GM20431 (cell line): ENCODE measurements around the gene FAM83C.

Source experiments
- in situ Hi-C: fragments of 300-500 bp; cut with MseI, MboI; formaldehyde crosslinking; loops from one replicate; pipeline ENCODE4 v1.15.0; 2020; ENCODE audit warnings: low sequenced_read_pairs; ENCODE audit not compliant: unreplicated experiment

FAM83C gene

GRCh38 chr20:35286899-35287508 lies 5.2 kb downstream of the FAM83C start:
- in situ Hi-C loops, result no loop called here

GRCh38 chr20:35286077-35286898 lies 5.9 kb downstream of the FAM83C start:
- in situ Hi-C loops, result no loop called here

DNA sequence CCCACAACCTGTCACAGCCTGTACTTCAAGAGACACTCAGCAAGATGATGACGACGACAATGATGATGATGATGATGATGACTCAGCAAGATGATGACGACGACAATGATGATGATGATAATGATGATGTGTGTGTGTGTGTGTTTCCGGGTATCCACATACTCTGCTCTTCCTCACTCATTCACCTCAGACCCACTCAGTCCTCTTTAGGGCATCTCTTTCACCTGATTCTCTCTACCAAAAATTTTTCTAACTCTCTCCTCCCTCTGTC lies 6.5 kb downstream of the FAM83C start:
- in situ Hi-C loops, result no loop called here

DNA sequence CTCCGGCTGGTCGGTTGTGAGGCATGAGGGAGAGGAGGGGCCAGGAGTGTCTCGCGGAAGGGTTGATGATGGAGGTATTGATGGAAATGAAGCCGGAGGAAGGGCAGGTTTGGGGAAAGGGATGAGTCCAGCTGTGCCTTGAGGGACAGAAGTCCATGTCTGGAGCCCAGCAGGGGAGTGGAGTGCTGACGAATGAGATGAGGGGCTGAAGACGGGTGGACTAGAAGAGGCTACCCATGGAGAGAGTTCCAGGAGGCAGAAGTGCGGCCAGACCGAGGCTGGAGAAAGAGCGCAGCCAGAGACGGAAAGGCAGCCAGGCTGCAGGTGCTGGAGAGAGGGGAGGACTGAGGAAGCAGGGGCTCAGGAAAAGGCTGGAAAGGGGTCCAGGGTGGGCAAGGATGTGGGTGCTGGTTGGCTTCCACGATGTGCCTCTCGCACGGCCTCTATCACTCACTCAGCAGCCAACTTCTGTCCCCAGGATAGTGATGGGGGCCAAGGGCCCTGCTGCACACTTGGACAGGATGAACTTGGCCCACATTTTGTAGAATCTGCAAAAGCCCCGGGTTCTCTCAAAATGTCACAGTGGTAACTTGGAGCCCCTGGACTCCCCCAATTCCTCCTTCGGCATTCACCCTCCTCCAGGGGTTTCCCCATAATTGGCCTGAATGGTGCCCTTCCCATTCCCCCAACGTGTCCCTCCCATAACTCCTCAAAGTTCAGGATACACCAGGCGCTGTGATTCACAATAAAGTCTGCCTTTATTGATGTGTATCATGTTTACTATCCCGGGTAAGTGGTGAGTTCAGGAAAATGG lies 7.0 kb downstream of the FAM83C start:
- in situ Hi-C loops, result no loop called here

- in situ Hi-C loops, result no loop called here
Measured at GRCh38 chr20:35284267-35284991, 7.8 kb downstream of the FAM83C start, which contains the start of gene EIF6. Gene EIF6 (minus strand): TSS chr20:35284772. CDS start chr20:35284487, 285 bp downstream.

DNA sequence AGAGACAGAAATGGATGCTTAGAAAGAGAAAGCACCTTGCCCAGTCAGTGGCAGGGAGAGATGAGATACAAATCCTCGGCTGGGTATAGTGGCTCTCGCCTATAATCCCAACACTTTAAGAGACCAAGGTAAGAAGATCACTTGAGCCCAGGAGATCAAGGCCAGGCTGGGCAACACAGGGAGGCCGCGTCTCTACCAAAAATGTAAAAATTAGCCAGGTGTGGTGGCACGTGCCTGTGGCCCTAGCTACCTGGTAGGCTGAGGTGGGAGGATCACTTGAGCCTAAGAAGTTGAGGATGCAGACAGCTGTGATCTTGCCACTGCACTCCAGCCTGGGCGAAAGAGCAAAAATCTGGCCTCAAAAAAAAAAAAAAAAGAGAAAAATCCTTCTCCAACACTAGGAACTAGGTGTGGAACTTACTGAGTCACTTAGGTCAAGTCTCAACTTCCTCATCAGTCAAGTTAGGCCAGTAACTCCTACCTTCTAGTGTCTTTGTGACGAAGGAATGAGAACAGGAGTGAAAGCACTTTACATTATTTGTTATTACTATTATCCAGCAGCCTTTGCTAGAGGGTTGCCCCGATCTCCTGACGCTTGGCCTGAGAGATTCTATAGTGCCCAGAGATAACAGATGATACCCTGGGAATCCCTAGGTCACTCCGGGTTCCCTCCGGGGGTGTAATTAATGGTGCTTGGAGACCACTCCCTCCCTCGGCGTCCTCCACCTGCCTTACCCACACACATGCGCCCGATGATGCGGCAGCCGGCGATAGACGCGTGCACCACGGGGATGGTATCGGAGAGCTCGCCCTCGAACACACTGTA lies 8.6 kb downstream of the FAM83C start:
- in situ Hi-C loops, result no loop called here

GRCh38 chr20:35281506-35282101 lies 10.6 kb downstream of the FAM83C start:
- in situ Hi-C loops, result no loop called here

DNA sequence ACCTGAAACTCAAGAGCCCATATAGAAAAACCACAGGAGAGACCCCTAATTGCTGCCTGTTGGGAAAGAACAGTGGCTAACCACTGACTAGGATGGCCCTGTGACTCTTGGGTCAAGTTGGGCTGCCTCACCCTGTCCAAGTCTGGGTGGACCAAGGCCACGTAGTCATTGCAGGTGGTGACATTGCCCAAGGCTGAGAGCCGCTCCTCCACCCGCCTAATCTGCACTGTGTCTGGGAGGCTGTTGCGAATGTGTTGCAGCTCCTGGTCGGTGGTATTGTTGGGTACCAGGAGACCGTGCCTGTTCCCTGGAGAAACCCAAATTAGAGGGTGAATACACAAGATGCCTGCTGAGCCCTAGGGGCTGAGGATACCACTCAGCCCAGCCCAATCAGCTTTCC lies 11.7 kb downstream of the FAM83C start:
- in situ Hi-C loops, result no loop called here

DNA sequence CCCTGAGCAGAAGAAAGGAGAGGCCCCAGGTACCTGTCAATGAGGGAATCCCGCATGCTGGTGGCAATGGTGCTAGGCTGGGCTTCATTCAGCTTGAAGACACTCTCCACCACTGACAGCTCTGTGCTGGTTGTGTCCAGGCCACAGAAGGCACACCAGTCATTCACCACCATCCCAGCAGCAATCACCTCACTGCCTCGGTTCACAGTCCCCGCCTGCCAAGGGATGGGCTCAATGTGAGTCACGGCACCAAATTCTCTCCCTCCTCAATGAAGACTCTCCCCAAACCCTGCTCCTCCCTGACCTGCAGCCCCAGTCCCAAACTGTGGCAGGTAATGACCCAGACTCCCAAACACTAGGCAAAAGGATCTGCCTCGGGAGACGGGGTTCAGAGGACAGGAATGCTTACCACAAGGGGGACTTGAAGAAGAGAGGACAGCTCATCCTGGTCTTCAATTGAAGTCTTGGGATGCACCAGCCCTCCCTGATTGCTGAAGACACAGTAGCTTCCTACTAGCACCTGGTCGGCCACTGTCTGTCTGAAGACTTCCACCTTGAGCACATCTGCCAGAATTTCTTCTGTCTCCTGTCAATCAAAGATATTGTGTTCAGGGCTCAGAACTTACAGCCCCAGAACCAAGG lies 12.6 kb downstream of the FAM83C start:
- in situ Hi-C loops, result no loop called here

DNA sequence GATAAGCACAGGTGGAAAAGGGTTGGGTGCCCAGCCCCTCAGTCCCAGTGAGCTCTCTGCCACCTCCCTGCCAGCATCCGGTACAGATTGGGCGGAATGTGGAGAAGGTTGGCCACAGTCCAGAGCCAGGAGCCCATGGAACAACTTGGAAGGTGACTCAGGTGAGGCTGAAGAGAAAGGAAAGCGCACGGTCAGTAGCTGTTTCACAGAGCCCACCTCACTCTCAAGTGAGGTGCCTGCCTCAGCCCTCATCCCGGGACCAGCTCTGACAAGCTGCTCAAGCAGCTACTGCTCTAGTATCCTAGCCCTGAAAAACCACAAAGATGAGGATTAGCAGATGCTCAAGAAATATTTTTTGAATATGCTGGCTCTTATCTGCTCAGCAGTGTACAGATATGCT lies 13.2 kb downstream of the FAM83C start:
- in situ Hi-C loops, result no loop called here

- in situ Hi-C loops, result no loop called here
Measured at GRCh38 chr20:35277531-35278395, 14.5 kb downstream of the FAM83C start, which contains the start of gene MMP24OS. Gene MMP24OS (minus strand): TSS chr20:35278122. CDS start chr20:35277929, 193 bp downstream.

DNA sequence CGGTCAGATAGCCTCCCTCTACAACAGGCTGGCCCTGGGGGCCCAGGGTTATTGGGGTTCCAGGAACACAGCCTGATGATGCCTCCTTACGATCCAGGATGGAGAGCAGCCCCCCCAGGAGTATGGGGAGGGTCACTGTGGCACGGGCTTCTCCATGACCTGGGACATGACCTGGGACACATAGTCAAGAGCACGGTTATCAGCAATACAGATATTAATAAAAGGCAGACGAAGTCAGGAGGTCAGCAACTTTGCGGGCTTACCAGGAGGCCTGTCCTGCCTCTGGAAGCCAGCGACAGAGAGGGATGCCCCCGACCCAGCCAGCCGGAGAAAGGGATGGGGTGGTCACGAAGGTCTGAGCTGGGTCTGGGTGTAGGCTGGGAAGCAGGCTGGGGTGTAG lies 15.1 kb downstream of the FAM83C start:
- in situ Hi-C loops, result no loop called here

DNA sequence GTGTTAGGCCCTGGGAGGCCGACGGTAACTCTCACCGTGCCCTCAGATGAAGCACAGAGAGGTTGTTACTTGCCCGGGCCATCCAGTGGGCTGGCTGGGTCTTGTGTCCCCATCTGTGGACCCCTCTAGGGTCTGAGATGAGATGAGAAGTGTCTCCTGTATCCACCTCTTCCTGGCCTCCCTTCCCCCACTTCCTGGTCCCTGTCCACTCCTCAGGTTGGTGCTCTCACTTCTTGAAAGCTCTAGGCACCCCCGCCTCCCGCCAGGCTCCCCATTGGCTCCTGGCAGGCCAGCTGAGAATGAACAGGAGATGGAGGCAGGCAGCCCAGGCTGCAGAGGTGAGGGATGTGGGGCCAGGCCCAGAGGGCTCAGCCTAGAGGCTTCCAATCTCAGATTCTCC lies 15.8 kb downstream of the FAM83C start:
- in situ Hi-C loops, result no loop called here

- in situ Hi-C loops, result no loop called here
Measured at GRCh38 chr20:35275741-35276251, 16.4 kb downstream of the FAM83C start.

DNA sequence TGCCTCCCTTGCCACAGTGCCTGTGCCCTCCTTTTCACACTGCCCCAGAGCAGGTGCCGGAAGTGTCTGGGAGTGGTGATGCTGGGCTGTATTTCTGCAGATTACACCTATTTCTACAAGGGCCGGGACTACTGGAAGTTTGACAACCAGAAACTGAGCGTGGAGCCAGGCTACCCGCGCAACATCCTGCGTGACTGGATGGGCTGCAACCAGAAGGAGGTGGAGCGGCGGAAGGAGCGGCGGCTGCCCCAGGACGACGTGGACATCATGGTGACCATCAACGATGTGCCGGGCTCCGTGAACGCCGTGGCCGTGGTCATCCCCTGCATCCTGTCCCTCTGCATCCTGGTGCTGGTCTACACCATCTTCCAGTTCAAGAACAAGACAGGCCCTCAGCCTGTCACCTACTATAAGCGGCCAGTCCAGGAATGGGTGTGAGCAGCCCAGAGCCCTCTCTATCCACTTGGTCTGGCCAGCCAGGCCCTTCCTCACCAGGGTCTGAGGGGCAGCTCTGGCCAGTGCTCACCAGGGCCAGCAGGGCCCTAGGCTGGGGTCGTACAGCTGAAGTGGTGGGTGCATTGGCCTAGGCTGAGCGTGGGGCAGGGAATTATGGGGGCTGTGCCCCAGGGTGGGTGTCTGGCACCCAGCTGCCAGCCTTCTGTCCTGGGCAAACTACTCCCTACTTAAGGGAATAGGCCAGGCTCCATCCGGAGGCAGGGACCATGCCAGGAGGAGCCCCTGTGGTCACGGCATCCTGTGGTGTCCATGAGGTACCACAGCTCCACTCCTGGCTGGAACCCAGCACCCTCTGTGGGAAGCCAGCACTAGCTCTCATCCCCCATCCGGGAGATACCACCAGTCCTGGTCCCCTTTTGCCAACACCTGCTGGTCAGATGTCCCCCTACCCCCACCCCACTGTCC lies 17.8 kb downstream of the FAM83C start:
- in situ Hi-C loops, result no loop called here

DNA sequence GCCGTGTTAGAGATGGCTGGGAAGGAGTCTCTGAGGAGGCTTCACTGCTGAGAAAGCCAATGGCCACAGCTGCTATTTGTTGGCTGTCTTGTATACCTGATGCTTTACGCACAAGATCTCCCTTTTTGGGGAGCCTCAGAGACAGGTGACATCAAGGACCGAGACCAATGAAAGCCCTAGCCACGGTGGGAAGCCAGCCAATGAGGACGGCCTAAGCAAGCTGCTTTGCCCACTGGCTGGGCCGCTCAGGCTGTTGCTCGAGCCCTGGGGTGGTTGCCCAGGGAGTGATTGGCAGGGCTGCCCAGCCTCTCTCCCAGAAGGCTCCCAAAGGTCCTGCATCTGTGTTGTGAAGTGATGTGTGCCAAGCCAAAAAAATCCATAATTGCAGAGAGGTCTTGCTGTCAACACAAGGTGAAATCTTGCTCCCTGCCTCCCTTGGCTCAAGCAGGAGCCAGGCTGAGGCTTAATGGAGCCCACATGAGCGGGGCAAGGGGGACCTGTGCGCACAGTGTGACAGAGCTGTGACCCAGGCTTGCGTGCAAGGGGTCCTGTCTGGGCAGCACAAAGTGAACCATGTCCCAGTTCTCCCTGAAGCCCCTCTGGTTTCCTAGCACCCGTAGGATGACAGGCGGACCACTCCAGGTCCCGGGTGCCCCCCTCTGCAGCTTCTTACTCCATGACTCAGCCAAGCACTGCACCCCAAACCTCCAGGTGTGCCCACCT lies 18.6 kb downstream of the FAM83C start:
- in situ Hi-C loops, result no loop called here
